Psoas muscle (tissue), 8 donors: Measurements from ENCODE around the gene MARK4. TPM values are rescaled to one million over a fixed set of nuclear protein-coding genes. Genes with fewer than 3 reads are reported as not detected.

ENCODE experiments used
- ATAC-seq, 4 donors: fragments of 200-7000 bp; cut with Tn5 transposase; one replicate each; pipeline ENCODE4 v1.9.1; 2020; ENCODE audit warnings: moderate library complexity in 3 of 4, mild to moderate bottlenecking in 2 of 4
- DNase-seq, 2 donors: peaks; one replicate each; pipeline ENCODE4 v3.0.0-alpha.2; 2020
- H3K27ac ChIP-seq: fragments of 200-600 bp; one replicate; pipeline ENCODE4 v1.8.0; 2022
- H3K27me3 ChIP-seq, 3 donors: fragments of 200-600 bp in 1 of 3; one replicate each; pipeline versions ENCODE4 v1.6.1 to v1.8.0; 2013 to 2022; ENCODE audit warnings: low read length in 2 of 3, mild to moderate bottlenecking in 2 of 3, moderate library complexity in 1 of 3; ENCODE audit not compliant: insufficient read depth in 3 of 3
- H3K36me3 ChIP-seq, 2 donors: fragments of 200-600 bp in 1 of 2; one replicate each; pipeline versions ENCODE4 v1.6.1 to v1.8.0; 2013 to 2022; ENCODE audit warnings: low read depth in 1 of 2, mild to moderate bottlenecking in 1 of 2, moderate library complexity in 1 of 2; ENCODE audit not compliant: insufficient read depth in 1 of 2
- H3K4me1 ChIP-seq: fragments of 200-600 bp; one replicate; pipeline ENCODE4 v1.8.0; 2022
- H3K4me3 ChIP-seq: fragments of 200-600 bp; one replicate; pipeline ENCODE4 v1.8.0; 2022; ENCODE audit warnings: mild to moderate bottlenecking
- H3K9me3 ChIP-seq: fragments of 200-600 bp; one replicate; pipeline ENCODE4 v1.8.0; 2022
- CTCF ChIP-seq: fragments of 200-600 bp; IDR thresholded peaks from one replicate; pipeline ENCODE4 v1.8.0; 2022; ENCODE audit warnings: antibody characterized with exemption
- WGBS, 3 donors: extraction: QIAGEN DNeasy Blood & Tissue Kit; methylation state at CpG; one replicate each; pipeline versions ENCODE4 v1.1.6 to v1.1.7; 2013; 5-methylcytosine and 5-hydroxymethylcytosine counted together
- intact Hi-C, 2 donors: fragments of 100-400 bp; cut with DNase I; formaldehyde crosslinking; loops; one replicate each; pipeline versions ENCODE4 v1.11.0 to v1.14.2; 2022
- polyA plus RNA-seq, 3 donors: library from polyadenylated mRNA; stranded (reverse); fragments of 200-250 nt; gene quantifications; one replicate each; pipeline ENCODE4 v1.2.3, GENCODE V29; 2013
- total RNA-seq, 4 donors: library from RNA; stranded (reverse); fragmentation: NEBNext Ultra II Directional in 2 of 4; extraction: Animal tissue kit (Norgen Biotek cat#: 25700) in 2 of 4; gene quantifications; one replicate each; pipeline versions ENCODE4 v1.2.1 to v1.2.4, GENCODE V29; 2021 to 2023
- donor health status: healthy with polysubstance abuse.
- donor health status: DM: no; HTN: no; CAD: no; lungs with moderate emphysema.
- donor health status: Bipolar disorder and iron deficiency.
- donor health status: healthy.
- donor health status: DM: yes; HTN: yes; CAD: no.
- donor health status: DM: no; HTN: no; CAD: no.
- donor health status: DM: no; HTN: no; CAD: no.
- donor health status: DM: yes; HTN: yes; CAD: no.

MARK4 gene
- total and polyA plus RNA-seq, 7 donors = 11.0 to 37.7 (median 29.7) TPM

GRCh38 chr19:45244133-45244794 is 6.8 kb upstream of the MARK4 start:
- no peaks in the 10 kb centered on the region for H3K27me3 ChIP-seq
- TF ChIP-seq CTCF = no peak
- no peak overlapping the region for H3K4me3 ChIP-seq
- H3K9me3 ChIP-seq = no peaks in the 10 kb centered on the region
- no peaks in the 10 kb centered on the region for H3K4me1 ChIP-seq
- 44 to 47% (median 45%) methylated on average over 15 of the region's 15 CpGs for WGBS, 3 donors
- intact Hi-C loops = no loop called here
- no peak for DNase-seq
- no peak overlapping the region for H3K27ac ChIP-seq
- no peaks in the 10 kb centered on the region for H3K36me3 ChIP-seq
- no peak for ATAC-seq

GRCh38 chr19:45245334-45245787 is 5.7 kb upstream of the MARK4 start, which contains the start of gene EXOC3L2:
Gene EXOC3L2, minus strand, starts transcription at chr19:45245407. Its CDS starts 6,362 bp downstream, at chr19:45239045.
- Histone ChIP-seq H3K27me3 (no peaks in the 10 kb centered on the region), H3K36me3 (no peaks in the 10 kb centered on the region), H3K4me3 (no peak within 1 kb of the TSS), H3K4me1 (no peaks in the 10 kb centered on the region), H3K27ac (no peak within 1 kb of the TSS), H3K9me3 (no peaks in the 10 kb centered on the region)
- DNase-seq (no peak), ATAC-seq (no peak)
- no peak for TF ChIP-seq CTCF
- 50 to 55% (median 52%) methylated on average over 17 of the region's 17 CpGs for WGBS, 3 donors
- intact Hi-C loops = loop anchor here in 1 of 2 donors (5.0 kb wide), 2 partner anchors 43 to 83 kb away; partner anchors contain the start of gene NKPD1

- no peak overlapping the region for H3K27ac ChIP-seq
- 45 to 53% (median 46%) methylated on average over 4 of the region's 4 CpGs for WGBS, 3 donors
- no peak for DNase-seq
- no peaks in the 10 kb centered on the region for H3K9me3 ChIP-seq
- no peak overlapping the region for H3K4me3 ChIP-seq
- no peak for TF ChIP-seq CTCF
- intact Hi-C loops = loop anchor here in 1 of 2 donors (5.0 kb wide), 2 partner anchors 44 to 84 kb away; partner anchors contain the start of gene NKPD1
- H3K36me3 ChIP-seq = no peaks in the 10 kb centered on the region
- no peak for ATAC-seq
- H3K27me3 ChIP-seq = no peaks in the 10 kb centered on the region
- no peaks in the 10 kb centered on the region for H3K4me1 ChIP-seq
Measured at GRCh38 chr19:45245826-45246225, 5.2 kb upstream of the MARK4 start.

GRCh38 chr19:45247136-45247535 is 3.9 kb upstream of the MARK4 start:
- intact Hi-C loops = loop anchor here in 1 of 2 donors (5.0 kb wide), 2 partner anchors 45 to 85 kb away; partner anchors contain the start of gene NKPD1
- ATAC-seq (no peak), DNase-seq (no peak)
- H3K4me3 ChIP-seq = no peak overlapping the region
- TF ChIP-seq CTCF = no peak
- no peaks in the 10 kb centered on the region for H3K36me3 ChIP-seq
- H3K9me3 ChIP-seq = no peaks in the 10 kb centered on the region
- H3K27me3 ChIP-seq = no peaks in the 10 kb centered on the region
- H3K27ac ChIP-seq = no peak overlapping the region
- H3K4me1 ChIP-seq = no peaks in the 10 kb centered on the region
- 94 to 95% (median 95%) methylated on average over 8 of the region's 8 CpGs for WGBS, 3 donors
